COLO668 (cell line): ENCODE results near the gene P2RX1.
A peak's percentile ranks its signal among the peaks of the same experiment; 100 is the strongest.

Experiments
- DNase-seq: peaks from one replicate; lab custom pipeline; 2025; ENCODE audit not compliant: unreplicated experiment; lab: John Stamatoyannopoulos, UW

The P2RX1 gene

DNA sequence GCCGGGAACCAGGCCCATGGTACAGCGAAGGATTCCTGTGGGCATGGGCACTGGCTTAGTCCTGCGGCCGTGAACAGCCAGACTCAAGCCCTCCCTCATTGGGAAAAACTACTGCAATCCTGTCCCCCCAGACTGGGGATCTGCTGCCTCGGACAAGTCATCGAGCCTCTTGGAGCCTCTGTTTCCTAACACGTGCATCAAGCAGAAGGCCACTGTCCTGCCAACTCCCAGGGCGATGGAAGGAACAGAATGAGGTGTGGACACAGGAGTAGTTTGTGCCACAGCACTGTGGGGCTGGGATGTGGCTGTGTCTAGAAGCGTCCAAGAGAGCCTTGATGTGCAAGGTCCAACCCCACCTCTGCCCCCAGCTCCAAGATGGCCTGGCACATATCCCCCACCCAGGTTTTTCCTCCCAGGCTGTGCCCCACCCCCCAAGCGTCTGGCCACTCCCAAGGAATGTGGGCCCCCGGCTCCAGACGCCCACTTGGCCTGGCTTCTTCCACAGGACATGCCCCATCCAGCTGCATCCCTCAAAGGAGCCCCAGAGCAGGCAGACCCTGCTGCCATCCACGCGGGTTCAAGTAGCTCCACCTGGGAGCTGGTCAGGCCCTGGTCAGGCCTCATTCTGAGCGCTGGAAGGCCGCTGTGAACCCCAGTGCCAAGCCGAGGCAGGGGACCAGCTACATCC is 26.8 kb downstream of the P2RX1 start:
- DNase-seq = peak; percentile 22

DNA sequence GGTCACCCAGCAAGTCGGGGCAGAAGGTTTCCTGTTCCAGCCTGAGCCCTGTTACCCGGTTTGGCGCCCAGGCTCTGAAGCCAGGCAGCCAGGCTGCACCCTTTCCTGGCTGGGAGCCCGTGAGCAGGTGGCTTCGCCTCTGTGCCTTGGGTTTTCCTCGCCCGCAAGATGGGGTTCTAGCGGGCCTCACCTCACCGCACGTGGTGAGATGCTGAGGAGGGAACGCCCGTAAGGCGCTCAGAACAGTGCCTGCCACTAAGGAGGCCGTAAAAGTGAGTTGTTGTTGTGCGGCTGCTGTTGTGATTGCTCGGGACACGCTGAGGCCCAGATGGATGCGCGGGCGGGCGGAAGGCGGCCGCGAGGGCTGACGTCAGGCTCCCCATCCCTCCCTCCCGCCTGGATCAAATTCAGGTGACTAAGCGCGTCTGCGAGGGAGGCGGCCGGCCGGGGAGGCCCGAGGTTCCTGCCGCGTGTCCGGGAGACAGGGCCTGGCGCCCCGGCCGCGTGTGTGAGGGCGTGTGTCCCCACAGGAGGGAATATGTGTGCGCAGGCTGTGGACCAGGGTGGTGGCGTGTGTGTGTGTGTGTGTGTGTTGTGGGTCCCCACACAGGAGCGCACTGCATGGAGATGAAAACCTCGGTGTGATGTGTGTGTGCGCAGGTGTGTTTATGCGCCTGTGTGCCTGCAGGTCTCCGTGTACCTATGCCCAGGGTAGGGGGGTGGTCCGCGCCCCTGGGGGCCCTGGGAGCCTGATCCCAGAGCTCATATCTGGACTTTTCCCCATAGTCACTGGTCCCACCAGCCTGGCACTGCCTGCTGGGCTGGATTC is 27.7 kb downstream of the P2RX1 start:
- peak; percentile 89 for DNase-seq

DNA sequence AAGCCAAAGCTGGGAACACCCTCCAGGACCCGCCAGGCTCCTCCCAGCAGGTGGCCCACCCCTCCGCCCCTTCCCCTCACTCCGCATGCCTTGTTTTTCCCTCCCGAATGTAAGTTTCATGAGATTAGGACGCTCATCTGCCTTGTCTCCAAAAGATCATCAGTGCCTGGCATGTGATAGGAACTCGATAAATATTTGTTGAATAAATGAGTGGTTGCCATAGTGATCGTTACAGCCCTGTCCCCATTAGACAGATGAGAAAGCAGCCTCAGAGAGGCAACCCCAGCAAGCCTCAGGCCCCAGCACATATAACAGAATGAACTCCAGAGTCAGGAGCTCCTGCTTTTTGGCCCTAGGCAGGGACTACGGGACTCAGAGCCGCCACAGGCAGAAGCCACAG is 28.5 kb downstream of the P2RX1 start:
- peak; percentile 45 for DNase-seq

DNA sequence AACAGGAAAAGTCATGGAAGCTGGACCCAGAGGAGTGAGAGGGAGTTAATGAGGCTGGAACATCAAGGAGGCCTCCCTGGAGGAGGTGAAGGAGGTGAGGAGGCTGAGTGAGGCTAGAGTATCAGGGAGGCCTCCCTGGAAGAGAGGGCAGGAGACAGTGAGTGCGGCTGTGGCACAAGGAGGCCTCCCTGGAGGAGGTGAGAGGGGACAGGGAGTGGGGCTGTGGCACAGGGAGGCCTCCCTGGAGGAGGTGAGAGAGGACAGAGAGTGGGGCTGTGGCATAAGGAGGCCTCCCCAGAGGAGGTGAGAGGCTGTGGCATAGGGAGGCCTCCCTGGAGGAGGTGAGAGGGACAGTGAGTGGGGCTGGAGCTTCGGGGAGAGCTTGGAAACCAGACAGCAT is 28.9 kb downstream of the P2RX1 start:
- DNase-seq = no peak

DNA sequence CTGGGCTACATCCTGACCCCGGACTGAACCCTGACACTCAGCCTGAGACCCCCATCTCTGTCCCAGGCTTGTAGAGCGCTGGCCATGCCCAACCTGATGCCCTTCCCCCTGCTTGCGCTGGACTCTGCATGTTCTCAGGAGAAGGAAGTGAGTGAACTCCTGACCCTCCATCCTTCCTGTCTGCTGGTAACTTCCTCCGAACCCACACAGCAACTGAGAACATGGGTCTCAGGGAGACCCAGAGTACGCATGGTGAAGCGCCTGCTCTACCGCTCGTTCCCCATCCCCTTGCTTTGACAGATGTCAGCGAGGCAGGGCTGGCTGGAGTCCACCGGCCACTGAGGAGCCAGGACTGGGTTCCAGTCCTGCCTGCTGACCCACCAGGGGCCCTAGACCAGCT is 29.5 kb downstream of the P2RX1 start:
- no peak for DNase-seq

DNA sequence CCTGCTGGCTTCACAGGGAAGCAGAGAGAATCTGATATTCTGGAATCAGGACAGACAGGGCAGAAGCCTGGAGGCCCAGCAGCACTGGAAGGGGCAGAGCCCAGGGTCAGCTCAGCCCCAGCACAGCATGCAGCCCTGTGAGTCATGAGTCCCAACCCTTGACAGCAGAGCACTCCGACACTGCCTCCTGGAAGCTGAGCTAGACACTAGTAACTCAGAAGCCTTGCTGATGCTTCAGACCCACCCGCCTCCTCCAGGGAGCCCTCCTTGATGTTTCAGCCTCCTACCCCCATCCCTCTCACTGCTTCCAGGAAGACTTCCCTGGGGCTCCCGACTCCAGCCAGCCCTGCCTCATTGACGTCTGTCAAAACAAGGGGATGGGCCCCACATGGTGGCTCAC is 30.3 kb downstream of the P2RX1 start:
- DNase-seq = no peak

DNA sequence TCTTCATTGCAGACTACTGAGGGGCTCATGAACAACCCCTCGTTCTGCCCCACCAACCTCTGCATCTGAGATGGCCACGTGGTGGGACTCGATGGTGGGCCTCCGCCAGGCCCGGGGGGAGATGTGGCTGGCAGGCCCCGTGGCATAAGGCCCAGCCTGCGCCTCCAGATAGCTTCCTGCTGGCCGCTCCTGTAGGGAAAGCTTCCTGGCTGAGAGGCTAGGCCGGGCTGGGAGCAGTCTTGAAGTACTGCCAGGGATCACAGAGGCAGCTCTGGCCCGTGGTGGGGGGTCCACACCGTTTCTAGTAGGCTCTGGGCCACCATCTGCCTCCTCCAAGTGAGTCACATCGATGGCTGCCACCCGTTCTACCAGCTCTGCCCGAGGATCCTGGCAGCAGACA is 31.0 kb downstream of the P2RX1 start:
- no peak for DNase-seq

DNA sequence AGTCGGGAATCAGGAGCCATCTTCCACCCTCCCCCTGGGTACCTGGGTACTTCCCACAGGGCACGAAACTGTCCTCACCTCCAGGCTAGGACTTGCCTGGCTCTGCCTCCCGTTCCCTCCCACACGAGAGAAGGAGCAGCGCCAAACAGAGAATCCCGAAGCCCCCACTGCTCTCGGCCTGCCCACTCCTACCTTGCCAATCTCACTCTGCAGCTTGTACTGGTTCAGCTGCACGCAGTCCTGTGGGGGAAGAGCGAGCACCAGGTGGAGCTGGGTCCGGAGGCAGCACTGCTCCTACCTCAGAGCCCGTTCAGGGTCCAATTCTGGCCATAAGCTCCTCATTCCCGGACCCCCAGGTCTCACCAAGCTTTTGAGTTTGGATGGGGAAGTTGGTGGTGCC is 32.1 kb downstream of the P2RX1 start:
- DNase-seq = no peak

DNA sequence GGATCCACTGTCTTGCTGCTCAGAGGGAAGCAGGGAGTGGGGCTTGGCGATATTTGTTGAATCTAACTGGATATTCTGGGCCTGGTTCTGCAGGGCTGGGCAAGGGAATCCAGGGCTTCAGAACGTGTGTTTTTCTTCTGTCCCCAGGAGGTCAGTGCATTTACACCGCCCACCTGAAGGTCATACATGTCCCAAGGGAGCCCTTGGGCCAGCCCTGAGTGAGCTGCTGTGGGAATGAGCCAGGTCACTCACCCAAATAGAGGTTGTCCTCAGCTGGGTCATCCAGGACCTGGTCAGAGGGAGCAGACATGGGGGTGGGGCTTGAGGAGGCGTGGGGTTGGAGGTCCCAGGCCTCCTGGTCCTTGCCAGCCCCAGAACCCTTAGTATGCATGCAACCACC is 34.0 kb downstream of the P2RX1 start:
- DNase-seq = no peak

DNA sequence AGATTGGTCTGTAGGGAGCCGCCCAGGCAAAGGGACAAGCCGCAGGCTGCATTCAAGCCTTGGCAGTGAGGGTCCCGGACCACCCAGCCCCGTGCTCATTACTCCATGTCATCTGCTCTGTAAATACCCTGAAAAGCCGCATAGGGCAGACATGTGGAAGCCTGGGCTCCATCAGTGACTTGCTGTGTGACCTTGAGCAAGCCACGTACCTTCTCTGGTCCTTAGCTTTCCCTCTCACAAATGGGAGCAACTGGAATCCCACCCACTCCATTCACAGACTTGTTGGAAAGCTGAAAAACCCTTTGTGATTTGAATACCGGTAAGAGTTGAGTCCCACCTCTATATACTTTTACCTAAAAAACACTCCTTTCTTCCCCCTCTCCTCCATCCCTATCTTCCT is 35.3 kb downstream of the P2RX1 start:
- DNase-seq = no peak

DNA sequence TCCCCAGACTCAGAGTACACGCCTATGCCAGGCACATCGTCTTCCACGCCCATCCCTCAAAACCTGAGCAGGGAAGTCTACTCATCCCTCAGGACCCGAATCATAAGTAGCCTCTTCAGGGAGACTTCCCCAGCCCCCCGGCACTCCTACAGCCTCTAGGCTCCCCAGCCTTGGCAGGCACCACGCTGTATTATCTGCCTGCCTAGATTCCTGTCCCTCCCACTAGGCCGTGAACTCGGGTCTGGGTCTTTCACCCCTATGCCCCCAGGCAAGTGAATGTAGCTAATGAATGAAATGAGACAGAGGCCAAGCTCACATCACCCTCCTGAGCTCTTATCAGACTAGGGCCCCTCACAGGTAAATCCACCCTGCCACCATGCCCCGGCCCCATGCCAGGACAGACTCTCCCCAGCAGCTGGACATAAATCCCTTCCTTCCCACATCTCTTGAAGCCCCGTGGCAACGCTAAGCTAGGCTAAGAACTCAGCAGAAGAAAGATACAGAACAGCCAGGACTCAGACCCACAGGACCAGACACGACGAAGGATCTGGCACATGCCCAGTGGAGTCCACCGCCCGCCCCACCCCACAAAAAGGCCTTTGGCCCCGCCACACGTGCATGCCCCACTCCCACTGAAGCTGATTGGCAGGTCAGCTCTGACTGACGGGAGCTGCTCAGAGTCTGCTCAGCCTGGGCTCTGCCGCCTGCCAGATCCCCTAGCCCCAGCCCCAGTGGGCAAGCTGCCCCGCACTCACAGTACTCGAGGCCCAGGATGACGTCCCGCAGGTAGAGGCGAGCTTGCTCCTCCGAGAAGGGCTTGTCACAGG is 36.5 kb downstream of the P2RX1 start:
- no peak for DNase-seq

DNA sequence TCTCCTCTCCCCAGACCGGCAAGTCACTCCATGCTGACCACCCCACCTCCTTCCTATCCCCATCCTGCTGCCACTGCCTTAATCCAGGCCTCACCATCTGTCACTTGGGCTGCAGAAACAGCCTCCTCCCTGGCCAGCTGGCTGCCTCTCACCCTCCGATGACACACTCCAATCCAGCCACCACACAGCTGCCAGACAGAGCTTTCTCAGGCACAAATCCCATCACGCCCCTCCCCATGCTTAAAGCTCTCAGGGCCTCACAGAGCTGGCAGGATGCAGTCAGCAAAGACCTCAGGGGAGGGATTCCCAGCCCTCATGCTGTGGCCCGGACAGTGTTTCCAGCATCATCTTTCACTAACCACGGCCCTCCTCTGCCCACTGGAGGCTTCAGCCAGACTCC is 37.1 kb downstream of the P2RX1 start:
- peak; percentile 3 for DNase-seq

DNA sequence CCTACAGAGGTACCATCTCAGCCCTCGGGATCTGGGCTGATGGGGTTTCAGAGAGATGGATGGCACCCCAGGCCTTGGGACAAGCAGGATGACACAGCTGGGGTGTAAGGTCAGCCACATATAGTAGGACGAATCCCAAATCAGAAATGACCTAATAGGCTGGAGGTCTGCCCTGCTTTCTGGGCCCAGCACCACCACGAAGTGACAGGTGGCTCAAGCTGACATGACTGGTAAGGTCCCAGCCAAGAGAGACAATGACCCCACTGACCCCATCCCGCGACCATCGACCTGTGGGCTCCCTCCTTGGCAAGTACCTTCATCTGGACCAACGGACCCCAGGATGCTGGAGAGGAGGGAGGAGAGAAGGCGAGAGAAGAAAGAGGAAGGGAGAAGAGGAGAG is 39.0 kb downstream of the P2RX1 start:
- no peak for DNase-seq

DNA sequence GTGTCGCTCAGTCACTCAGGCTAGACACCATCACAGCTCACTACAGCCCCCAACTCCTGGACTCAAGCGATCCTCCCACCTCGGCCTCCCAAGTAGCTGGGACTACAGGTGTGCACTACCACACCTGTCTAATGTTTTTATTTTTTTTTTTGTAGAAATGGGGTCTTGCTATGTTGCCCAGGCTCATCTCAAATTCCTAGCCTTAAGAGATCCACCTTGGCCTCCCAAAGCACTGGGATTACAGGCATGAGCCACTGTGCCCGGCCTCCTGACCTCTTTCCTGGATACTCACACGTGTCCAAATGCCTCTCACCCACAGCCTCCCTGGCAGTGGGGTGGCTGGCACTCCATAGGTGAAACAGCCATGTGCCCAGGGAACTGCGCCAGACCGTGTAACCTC is 40.9 kb downstream of the P2RX1 start:
- DNase-seq = no peak

DNA sequence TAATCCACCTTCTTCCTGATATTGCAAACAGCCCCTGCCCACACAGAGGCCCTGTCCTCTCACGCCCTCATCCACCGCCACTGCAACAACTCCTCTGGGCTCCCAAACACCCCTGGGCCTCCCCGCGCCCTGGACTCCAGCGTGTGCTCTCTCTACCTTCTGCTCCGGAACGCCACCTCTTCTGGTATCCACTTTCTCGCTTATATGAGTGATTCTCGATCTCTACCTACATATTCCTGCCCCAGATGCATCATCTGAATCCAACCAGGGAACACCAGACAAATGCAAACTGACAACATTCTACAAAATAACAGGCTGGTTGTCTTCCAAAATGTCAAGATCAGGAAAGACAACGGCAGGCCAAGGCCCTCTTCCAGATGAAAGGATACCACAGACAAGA is 42.4 kb downstream of the P2RX1 start:
- DNase-seq = no peak

DNA sequence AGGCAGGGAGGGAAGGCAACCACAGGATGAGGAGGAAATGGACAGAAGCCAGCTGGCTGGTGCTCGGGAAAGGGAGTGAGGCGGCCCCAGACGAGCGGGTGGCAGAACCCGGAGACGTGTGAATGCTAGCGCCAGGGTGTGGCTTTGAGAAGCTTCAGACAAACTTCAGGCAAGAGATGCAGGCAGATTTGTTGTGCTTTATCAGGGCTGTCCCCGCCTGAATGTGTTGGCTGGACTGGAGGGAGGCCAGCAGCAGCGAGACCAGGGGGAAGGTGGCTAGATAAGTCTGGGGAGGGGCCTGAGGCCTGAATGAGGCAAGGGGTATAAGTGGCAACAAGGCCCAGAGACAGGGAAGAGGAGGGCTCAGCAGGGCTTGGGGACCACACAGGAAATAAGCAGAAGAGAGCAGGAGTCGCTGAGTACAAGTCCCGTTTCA is 45.4 kb downstream of the P2RX1 start:
- DNase-seq = no peak

DNA sequence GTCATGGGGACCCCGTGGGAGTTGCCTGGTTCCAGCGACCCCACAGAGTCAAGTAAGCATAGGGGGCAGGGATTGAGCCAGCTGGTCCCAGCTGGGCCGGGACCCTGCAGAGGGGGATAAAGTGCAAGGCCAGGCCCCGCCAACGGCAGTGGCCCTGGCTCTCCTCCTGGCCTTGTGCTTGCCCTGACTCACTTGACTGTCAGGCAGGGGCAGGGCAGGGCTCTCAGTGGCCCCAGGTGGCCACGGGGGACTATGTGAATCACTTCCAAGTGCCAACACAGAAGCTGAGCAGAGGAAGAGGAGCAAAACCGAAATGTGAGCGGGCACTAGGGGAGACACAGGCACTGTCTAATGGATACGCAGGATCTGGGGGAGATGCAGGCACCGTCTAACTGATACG is 48.7 kb downstream of the P2RX1 start:
- no peak for DNase-seq

DNA sequence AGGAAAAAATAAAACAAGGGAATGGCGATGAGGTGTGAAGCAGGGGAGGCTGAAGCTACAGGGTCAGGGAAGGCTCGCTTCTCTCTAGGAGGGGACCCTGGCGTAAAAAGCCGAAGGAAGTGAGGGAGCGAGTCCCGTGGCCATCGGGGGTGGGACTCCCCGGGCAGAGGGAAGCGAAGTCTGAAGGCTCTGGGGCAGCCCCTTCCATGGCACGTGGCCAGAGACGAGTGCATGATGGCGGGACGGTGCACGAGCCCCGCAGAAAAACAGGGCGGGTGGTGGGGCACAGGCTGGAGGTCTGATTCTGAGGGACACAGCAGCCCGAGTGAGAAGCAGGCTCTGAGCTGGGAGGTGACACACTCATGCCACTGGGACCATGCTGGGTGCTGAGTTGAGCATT is 49.2 kb downstream of the P2RX1 start:
- DNase-seq = no peak

DNA sequence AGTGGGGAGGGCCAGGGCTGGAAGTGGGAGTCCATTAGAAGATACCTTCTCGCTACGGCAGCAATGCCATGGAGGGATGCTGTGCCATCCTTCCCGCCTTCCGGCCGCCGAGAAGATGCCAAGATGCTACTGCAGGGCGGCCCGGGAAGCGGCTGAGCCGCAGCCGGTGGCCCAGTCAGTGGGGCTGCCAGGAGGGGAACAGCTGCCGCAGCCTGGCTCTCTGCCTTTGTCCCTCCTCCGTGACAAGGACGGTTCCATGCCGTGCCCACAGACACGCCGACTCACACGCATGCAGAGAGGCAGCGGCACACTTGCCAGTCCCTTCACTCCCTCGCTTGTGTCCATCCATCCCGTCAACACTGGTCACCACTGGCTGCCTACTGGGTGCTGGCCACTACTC is 50.0 kb downstream of the P2RX1 start:
- DNase-seq = no peak

DNA sequence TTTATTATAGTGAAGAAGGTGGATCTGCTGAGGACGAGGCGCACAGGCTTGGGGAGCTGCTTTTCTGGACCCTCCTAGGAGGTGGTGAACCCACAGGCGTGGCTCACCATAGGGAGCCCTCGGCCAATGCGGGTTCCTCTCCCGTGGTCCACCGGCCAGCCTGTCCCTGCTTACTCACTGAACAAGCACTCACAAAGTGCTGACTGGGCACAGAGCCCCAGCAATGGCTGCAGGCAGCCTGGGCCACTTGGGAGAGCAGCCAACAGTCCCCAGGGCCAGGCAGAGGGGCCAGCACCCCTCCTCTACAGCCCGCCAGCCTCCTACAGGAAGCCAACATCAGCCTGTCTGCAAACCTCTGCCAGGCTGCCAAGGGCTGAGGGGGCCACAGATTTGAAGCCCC is 51.1 kb downstream of the P2RX1 start:
- no peak for DNase-seq

DNA sequence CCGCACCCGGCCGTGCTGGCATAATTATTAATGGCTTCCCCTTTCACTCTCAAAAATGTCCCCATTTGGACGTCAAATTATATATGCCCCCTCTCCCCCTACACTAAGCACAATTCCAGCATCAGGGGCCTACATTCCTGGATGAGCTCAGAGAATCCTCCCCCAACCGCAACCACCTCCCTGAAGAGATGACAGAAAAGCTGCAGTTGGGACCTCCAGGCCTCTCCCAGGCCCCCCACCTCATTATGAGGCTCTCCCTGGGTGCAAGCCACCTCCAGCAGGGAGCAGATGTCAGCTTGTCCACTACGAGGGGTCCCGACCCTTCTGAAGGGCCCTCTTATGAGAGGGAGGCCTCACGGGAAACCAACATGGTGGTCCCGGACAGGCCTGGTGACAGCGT is 51.7 kb downstream of the P2RX1 start:
- DNase-seq = no peak
